Right lobe of liver (tissue), 4 donors: ENCODE measurements around the gene MAP4K2.

Experiments
- CTCF ChIP-seq, 4 donors: fragments of 200-600 bp in 3 of 4; fragments of 450-650 bp in 1 of 4; IDR thresholded peaks; one replicate each; pipeline versions ENCODE4 v1.5.1 to v1.8.0; 2016 to 2022; ENCODE audit warnings: antibody characterized with exemption in 4 of 4, mild to moderate bottlenecking in 2 of 4
- POLR2A ChIP-seq: fragments of 450-650 bp; IDR thresholded peaks from one replicate; pipeline ENCODE4 v1.6.1; 2017; ENCODE audit warnings: antibody characterized with exemption, mild to moderate bottlenecking
- donor health status: DM: no; HTN: no; CAD: no.
- donor health status: DM: no; HTN: no; CAD: no.
- donor health status: DM: no; HTN: yes; CAD: no.

DNA sequence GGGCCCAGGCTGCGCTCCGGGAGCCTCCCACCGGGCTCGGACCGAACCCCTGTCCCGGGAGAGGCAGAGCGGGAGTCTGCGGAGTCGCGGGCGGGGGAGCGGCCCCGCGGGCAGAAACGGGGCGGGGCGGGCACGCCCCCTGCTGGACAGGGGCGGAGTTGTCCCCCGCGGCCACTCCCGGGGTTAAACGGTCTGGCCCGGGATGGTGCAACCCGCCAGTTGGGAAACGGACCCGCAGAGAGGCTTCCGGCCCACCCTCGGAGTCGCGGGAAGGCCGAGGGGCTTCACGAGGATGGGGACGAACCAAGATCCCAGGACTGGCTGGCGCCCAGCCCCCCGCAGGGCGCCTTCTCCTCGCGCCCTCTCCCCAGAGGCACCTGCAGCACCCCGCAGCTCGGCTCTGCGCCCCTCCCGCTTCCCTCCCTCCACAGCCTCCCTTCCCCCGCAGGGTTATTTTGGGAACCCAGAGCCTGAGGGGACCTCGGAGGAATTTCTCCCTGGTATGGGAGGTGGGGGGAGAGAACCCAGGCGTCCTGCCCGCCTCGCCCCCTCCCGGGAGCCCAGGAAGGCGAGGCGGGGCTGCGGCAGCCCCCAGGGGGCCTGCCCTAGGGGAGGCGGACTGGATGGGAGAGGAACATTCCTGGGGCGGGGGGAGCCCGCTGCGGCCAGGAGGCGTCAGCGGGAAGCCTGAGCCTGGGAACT, 60.0 kb downstream of the MAP4K2 start:
- TF ChIP-seq POLR2A = no peak
- peak; percentile 88 to 97 (median 94) for TF ChIP-seq CTCF (IDR thresholded peaks at IDR 0.05)
